ENCODE data around the gene NLN.
"Not testable (repeated sequence)": the region's sequence is repeated elsewhere in the genome, so short reads cannot be mapped to it uniquely, and the experiment has no call there.

DNA sequence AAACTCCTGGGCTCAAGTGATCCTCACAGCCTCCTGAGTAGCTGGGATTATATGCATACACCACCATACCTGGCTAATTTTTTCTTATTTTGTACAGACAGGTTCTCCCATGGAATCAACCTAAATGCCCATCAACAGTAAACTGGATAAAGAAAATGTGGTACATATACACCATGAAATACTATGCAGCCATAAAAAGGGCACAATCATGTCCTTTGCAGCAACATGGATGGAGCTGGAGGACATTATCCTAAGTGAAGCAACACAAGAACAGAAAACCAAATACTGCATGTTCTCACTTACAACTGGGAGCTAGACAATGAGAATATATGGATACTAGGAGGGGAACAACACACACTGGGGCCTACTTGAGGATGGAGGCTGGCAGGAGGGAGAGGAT is 117.2 kb downstream of the NLN start:
- TF ChIP-seq, protein P1, sequence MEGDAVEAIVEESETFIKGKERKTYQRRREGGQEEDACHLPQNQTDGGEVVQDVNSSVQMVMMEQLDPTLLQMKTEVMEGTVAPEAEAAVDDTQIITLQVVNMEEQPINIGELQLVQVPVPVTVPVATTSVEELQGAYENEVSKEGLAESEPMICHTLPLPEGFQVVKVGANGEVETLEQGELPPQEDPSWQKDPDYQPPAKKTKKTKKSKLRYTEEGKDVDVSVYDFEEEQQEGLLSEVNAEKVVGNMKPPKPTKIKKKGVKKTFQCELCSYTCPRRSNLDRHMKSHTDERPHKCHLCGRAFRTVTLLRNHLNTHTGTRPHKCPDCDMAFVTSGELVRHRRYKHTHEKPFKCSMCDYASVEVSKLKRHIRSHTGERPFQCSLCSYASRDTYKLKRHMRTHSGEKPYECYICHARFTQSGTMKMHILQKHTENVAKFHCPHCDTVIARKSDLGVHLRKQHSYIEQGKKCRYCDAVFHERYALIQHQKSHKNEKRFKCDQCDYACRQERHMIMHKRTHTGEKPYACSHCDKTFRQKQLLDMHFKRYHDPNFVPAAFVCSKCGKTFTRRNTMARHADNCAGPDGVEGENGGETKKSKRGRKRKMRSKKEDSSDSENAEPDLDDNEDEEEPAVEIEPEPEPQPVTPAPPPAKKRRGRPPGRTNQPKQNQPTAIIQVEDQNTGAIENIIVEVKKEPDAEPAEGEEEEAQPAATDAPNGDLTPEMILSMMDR (IDR thresholded peaks at IDR 0.05), result not testable (repeated sequence)
- not testable (repeated sequence) for TF ChIP-seq POLR2AphosphoS5 (IDR thresholded peaks at IDR 0.05)
